HepG2 (cell line): ENCODE results near the gene LRP1B. TPM values are rescaled to one million over a fixed set of nuclear protein-coding genes. Genes with fewer than 3 reads are reported as not detected.

ENCODE experiments used
- ATAC-seq: fragments of 200-7000 bp; cut with Tn5 transposase; 3 replicates; pipeline ENCODE4 v1.9.1; 2020; ENCODE audit warnings: mild to moderate bottlenecking, moderate library complexity
- BruUV-seq: library from RNA; stranded (reverse); fragments of 400-500 nt; replicated peaks from 2 replicates; lab custom pipeline; 2021; lab: Mats Ljungman, UMichigan
- CTCF ChIA-PET: fragments of 300-600 bp; formaldehyde crosslinking; extraction: SDS; loops from one replicate; lab custom pipeline; 2021; ENCODE audit warnings: low total read pairs, inconsistent platforms, low intra/inter-chr PET ratio; lab: Yijun Ruan, JAX
- POLR2A ChIA-PET: fragments of 350-600 bp; sonication (Branson Sonifier 250); formaldehyde crosslinking; loops from one replicate; lab custom pipeline; 2020; ENCODE audit warnings: antibody characterized with exemption, inconsistent platforms; lab: Yijun Ruan, JAX
- DNase-seq: peaks from one replicate; pipeline ENCODE4 v3.0.0-alpha.2; 2015; ENCODE audit warnings: low spot score
- FAIRE-seq: peaks from 3 replicates; lab custom pipeline; 2011; peaks lifted over from hg19 to GRCh38; lab: Jason Lieb, UNC
- H2AFZ ChIP-seq: one replicate; pipeline ENCODE4 v1.6.1; 2011; ENCODE audit warnings: low read length, inconsistent platforms
- H3K27ac ChIP-seq: fragments of 300-600 bp; 3 replicates; pipeline ENCODE4 v1.8.0; 2011; ENCODE audit warnings: mixed run types, mild to moderate bottlenecking, mixed read lengths, low read length, inconsistent platforms; ENCODE audit not compliant: insufficient read depth; ENCODE audit errors: extremely low read length
- H3K27me3 ChIP-seq, 2 experiments: fragments of 200-600 bp in 1 of 2; 2 replicates in 1 of 2; 3 replicates in 1 of 2; pipeline versions ENCODE4 v1.6.0 to v1.8.0; 2011; ENCODE audit warnings: low read length in 2 of 2, mild to moderate bottlenecking in 2 of 2, moderate library complexity in 2 of 2, inconsistent platforms in 1 of 2; ENCODE audit not compliant: insufficient read depth in 2 of 2, control insufficient read depth in 1 of 2
- H3K36me3 ChIP-seq, 2 experiments: fragments of 200-600 bp in 1 of 2; replicated peaks in 1 of 2; 2 replicates in 1 of 2; 3 replicates in 1 of 2; pipeline versions ENCODE4 v1.5.1 to v1.8.0; 2011; ENCODE audit warnings: low read length in 2 of 2, inconsistent platforms in 1 of 2; ENCODE audit not compliant: insufficient read depth in 2 of 2, control insufficient read depth in 1 of 2
- H3K4me1 ChIP-seq: 2 replicates; pipeline ENCODE4 v1.5.1; 2012; ENCODE audit warnings: low read length, inconsistent platforms; ENCODE audit not compliant: insufficient read depth
- H3K4me2 ChIP-seq: 2 replicates; pipeline ENCODE4 v1.6.0; 2011; ENCODE audit warnings: low read depth, low read length, inconsistent platforms
- H3K4me3 ChIP-seq, 3 experiments: fragments of 200-600 bp in 1 of 3; sonication (generic), shearing (Covaris generic) in 1 of 3; replicated peaks in 1 of 3; 2 replicates each; pipeline ENCODE4 v1.5.1; 2011 to 2016; ENCODE audit warnings: low read length in 3 of 3, inconsistent platforms in 2 of 3, low read depth in 2 of 3, mild to moderate bottlenecking in 2 of 3, control low read depth in 1 of 3, mixed read lengths in 1 of 3; ENCODE audit not compliant: insufficient read depth in 1 of 3
- H3K79me2 ChIP-seq: one replicate; pipeline ENCODE4 v1.6.1; 2011; ENCODE audit warnings: low read length, inconsistent platforms; ENCODE audit not compliant: insufficient read depth
- H3K9ac ChIP-seq: 2 replicates; pipeline ENCODE4 v1.6.0; 2011; ENCODE audit warnings: mild to moderate bottlenecking, low read depth, low read length, inconsistent platforms; ENCODE audit not compliant: insufficient read depth
- H3K9me3 ChIP-seq: 2 replicates; pipeline ENCODE4 v1.5.1; 2012; ENCODE audit warnings: mild to moderate bottlenecking, low read length
- H4K20me1 ChIP-seq: 2 replicates; pipeline ENCODE4 v1.6.0; 2011; ENCODE audit warnings: inconsistent platforms, mild to moderate bottlenecking, low read length, moderate library complexity; ENCODE audit not compliant: insufficient read depth
- ATRX ChIP-seq: sonication (generic); formaldehyde crosslinking; IDR thresholded peaks from 2 replicates; pipeline ENCODE4 v1.4.0; 2020; ENCODE audit warnings: missing genetic modification reagents, borderline replicate concordance
- HCFC1 ChIP-seq: fragments of 150-350 bp; IDR thresholded peaks from 2 replicates; pipeline ENCODE4 v1.6.1; 2014; ENCODE audit warnings: low read depth, low read length
- MAFF ChIP-seq: IDR thresholded peaks from 2 replicates; pipeline ENCODE4 v1.6.1; 2011; ENCODE audit warnings: low read depth, low read length, improper control_type of control experiment
- MAFG ChIP-seq: sonication (generic); formaldehyde crosslinking; IDR thresholded peaks from 2 replicates; pipeline ENCODE4 v1.5.1; 2020; ENCODE audit warnings: mild to moderate bottlenecking, missing genetic modification reagents
- MAFK ChIP-seq, 2 experiments: IDR thresholded peaks in 1 of 2; conservative IDR thresholded peaks in 1 of 2; 2 replicates each; pipeline ENCODE4 v1.6.1; 2011; ENCODE audit warnings: improper control_type of control experiment in 2 of 2, low read length in 2 of 2
- NR2F1 ChIP-seq, 2 experiments: fragments of 450-650 bp in 1 of 2; formaldehyde crosslinking in 1 of 2; IDR thresholded peaks; 2 replicates each; pipeline versions ENCODE4 v1.5.0 to v1.6.1; 2016 to 2020; ENCODE audit warnings: mild to moderate bottlenecking in 1 of 2, missing compliant biosample characterization in 1 of 2, missing genetic modification reagents in 1 of 2, moderate library complexity in 1 of 2
- POLR2AphosphoS2 ChIP-seq: IDR thresholded peaks from 2 replicates; pipeline ENCODE4 v1.6.1; 2011; ENCODE audit warnings: low read depth, low read length, improper control_type of control experiment
- POLR2G ChIP-seq: fragments of 200-400 bp; formaldehyde crosslinking; IDR thresholded peaks from 2 replicates; pipeline ENCODE4 v1.6.1; 2018; ENCODE audit warnings: mild to moderate bottlenecking, low read depth, low read length, moderate library complexity
- TBX3 ChIP-seq: fragments of 450-650 bp; IDR thresholded peaks from 2 replicates; pipeline ENCODE4 v1.6.1; 2017; ENCODE audit warnings: antibody characterized with exemption, mild to moderate bottlenecking, inconsistent platforms, borderline replicate concordance
- TRIM24 ChIP-seq: sonication (generic); formaldehyde crosslinking; IDR thresholded peaks from 2 replicates; pipeline ENCODE4 v1.8.0; 2022; ENCODE audit warnings: mild to moderate bottlenecking, missing genetic modification reagents
- ZNF749 ChIP-seq: sonication (generic); formaldehyde crosslinking; IDR thresholded peaks from 2 replicates; pipeline ENCODE4 v1.8.0; 2022; ENCODE audit warnings: mild to moderate bottlenecking, missing genetic modification reagents, moderate library complexity, borderline replicate concordance
- in situ Hi-C: cut with HindIII; loops from 2 replicates; pipeline ENCODE4 v1.10.0; 2017; ENCODE audit warnings: low pct_unique_long_range_greater_than_20kb; ENCODE audit not compliant: extremely low pct_ligation_motif_present
- intact Hi-C: fragments of 100-400 bp; cut with micrococcal nuclease; formaldehyde crosslinking; loops from one replicate; pipeline ENCODE4 v1.10.0; 2022; ENCODE audit not compliant: unreplicated experiment
- polyA plus RNA-seq, 8 experiments: library from polyadenylated mRNA; depleted of rRNA in 3 of 8; stranded (reverse) in 7 of 8; unstranded in 1 of 8; fragments of >200 nt; fragmentation: Illumina TruSeq in 4 of 8; extraction: Trizol in 4 of 8; gene quantifications; 2 replicates each; pipeline versions ENCODE4 v1.2.1 to v1.2.3, GENCODE V29; 2011 to 2016; ENCODE audit warnings: low read depth in 4 of 8, missing spikeins in 1 of 8, mixed read lengths in 1 of 8; ENCODE audit not compliant: insufficient read depth in 1 of 8
- total RNA-seq, 5 experiments: library from RNA; depleted of rRNA; stranded (reverse); fragments of >200 nt; fragmentation: Illumina TruSeq; extraction: Trizol; gene quantifications; 2 replicates each; pipeline ENCODE4 v1.2.3, GENCODE V29; 2016; ENCODE audit warnings: low read depth in 1 of 5
- TF ChIP-seq, protein P1 (sequence below): sonication (generic); formaldehyde crosslinking; IDR thresholded peaks from 2 replicates; pipeline ENCODE4 v1.5.0; 2020; ENCODE audit warnings: mild to moderate bottlenecking, missing genetic modification reagents
- TF ChIP-seq, protein P2 (sequence below): IDR thresholded peaks from 2 replicates; pipeline ENCODE4 v1.6.1; 2016; ENCODE audit warnings: control low read depth
- TF ChIP-seq, protein P3 (sequence below): IDR thresholded peaks from 2 replicates; pipeline ENCODE4 v1.6.1; 2016; ENCODE audit warnings: low read depth
- TF ChIP-seq, protein P4 (sequence below): sonication (generic); formaldehyde crosslinking; IDR thresholded peaks from 2 replicates; pipeline ENCODE4 v1.4.0; 2020; ENCODE audit warnings: missing genetic modification reagents, borderline replicate concordance

The LRP1B gene
- total and polyA plus RNA-seq, 2 of the 13 experiments (the other 11 are each of a cell fraction or from before 2014, with no cell fraction given): 0.04 TPM; not detected in 1

DNA sequence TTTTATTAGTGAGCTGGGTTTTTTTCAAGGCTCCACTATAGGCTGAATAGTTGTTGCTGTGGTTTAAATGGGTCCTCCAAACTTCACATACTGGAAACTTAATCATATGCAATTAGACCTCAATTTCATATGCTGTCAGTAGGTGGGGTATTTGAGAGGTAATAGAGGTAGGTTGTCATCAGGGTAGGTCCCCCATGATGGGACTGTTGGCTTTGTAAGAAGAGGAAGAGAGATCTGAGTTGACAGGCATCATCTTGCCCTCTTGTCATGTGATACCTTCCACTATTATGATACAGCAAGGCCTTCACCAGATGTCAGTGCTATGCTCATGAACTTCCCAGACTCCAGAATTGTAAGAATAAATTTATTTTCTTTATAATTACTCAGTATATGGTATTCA, 819.4 kb downstream of the LRP1B start (continued):
- TF ChIP-seq, protein P1, sequence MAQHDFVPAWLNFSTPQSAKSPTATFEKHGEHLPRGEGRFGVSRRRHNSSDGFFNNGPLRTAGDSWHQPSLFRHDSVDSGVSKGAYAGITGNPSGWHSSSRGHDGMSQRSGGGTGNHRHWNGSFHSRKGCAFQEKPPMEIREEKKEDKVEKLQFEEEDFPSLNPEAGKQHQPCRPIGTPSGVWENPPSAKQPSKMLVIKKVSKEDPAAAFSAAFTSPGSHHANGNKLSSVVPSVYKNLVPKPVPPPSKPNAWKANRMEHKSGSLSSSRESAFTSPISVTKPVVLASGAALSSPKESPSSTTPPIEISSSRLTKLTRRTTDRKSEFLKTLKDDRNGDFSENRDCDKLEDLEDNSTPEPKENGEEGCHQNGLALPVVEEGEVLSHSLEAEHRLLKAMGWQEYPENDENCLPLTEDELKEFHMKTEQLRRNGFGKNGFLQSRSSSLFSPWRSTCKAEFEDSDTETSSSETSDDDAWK: no peak
- TF ChIP-seq ATRX (CRISPR knock-in tag): no peak
- TF ChIP-seq POLR2G: no peak
- no peak for TF ChIP-seq NR2F1 (CRISPR knock-in tag; IDR thresholded peaks at IDR 0.05)
- no peak for TF ChIP-seq TBX3

DNA sequence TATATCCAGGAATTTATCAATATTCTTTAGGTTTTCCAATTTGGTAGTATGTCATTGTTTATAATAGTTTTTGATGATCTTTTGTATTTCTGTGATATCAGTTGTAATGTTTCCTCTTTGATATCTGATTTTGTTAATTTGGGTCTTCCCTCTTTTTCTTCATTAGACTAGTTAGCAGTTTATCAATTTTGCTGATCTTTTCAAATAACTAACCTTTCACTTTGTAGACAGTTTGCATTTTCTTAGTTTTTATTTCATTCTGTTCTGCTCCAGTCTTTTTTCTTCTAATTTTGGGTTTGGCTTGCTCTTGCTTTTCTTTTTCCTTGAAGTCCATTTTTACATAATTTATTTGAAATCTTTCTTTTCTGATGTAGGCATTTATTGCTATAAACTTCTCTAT, 824.4 kb downstream of the LRP1B start:
- no peak overlapping the region for H3K4me3 ChIP-seq
- no peaks in the 10 kb centered on the region for H3K4me1 ChIP-seq
- intact Hi-C loops: no loop called here
- H2AFZ ChIP-seq: no peak overlapping the region
- no peaks in the 10 kb centered on the region for H4K20me1 ChIP-seq
- no peak overlapping the region for H3K4me2 ChIP-seq
- FAIRE-seq: no peak
- H3K27ac ChIP-seq: no peak overlapping the region
- ATAC-seq: no peak
- no peak overlapping the region for H3K9ac ChIP-seq
- ChIA-PET CTCF (no interaction called here), POLR2A (no interaction called here)
- H3K9me3 ChIP-seq: no peaks in the 10 kb centered on the region
- no TSS peak for BruUV-seq
- no peaks in the 10 kb centered on the region for H3K36me3 ChIP-seq
- no peaks in the 10 kb centered on the region for H3K79me2 ChIP-seq
- no peaks in the 10 kb centered on the region; a peak in 1 of 5 replicates for H3K27me3 ChIP-seq
- DNase-seq: no peak
- in situ Hi-C loops: no loop called here
- TF ChIP-seq MAFK (conservative IDR thresholded peaks at IDR 0.05 in 1 of 2, IDR thresholded peaks at IDR 0.05 in 1 of 2; ENCODE audit: low read length in 2 of 2) (peak; percentile 39 to 77; a peak in 3 of 4 replicates), MAFG (CRISPR knock-in tag) (no peak), MAFF (peak; percentile 75), POLR2AphosphoS2 (no peak), HCFC1 (no peak), TRIM24 (no peak), ZNF749 (CRISPR knock-in tag) (no peak)
- TF ChIP-seq, protein P2, sequence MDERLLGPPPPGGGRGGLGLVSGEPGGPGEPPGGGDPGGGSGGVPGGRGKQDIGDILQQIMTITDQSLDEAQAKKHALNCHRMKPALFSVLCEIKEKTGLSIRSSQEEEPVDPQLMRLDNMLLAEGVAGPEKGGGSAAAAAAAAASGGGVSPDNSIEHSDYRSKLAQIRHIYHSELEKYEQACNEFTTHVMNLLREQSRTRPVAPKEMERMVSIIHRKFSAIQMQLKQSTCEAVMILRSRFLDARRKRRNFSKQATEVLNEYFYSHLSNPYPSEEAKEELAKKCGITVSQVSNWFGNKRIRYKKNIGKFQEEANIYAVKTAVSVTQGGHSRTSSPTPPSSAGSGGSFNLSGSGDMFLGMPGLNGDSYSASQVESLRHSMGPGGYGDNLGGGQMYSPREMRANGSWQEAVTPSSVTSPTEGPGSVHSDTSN (CRISPR knock-in tag): no peak
- TF ChIP-seq, protein P3, sequence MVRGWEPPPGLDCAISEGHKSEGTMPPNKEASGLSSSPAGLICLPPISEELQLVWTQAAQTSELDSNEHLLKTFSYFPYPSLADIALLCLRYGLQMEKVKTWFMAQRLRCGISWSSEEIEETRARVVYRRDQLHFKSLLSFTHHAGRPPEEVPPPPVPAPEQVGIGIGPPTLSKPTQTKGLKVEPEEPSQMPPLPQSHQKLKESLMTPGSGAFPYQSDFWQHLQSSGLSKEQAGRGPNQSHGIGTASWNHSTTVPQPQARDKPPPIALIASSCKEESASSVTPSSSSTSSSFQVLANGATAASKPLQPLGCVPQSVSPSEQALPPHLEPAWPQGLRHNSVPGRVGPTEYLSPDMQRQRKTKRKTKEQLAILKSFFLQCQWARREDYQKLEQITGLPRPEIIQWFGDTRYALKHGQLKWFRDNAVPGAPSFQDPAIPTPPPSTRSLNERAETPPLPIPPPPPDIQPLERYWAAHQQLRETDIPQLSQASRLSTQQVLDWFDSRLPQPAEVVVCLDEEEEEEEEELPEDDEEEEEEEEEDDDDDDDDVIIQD: no peak
- TF ChIP-seq, protein P4, sequence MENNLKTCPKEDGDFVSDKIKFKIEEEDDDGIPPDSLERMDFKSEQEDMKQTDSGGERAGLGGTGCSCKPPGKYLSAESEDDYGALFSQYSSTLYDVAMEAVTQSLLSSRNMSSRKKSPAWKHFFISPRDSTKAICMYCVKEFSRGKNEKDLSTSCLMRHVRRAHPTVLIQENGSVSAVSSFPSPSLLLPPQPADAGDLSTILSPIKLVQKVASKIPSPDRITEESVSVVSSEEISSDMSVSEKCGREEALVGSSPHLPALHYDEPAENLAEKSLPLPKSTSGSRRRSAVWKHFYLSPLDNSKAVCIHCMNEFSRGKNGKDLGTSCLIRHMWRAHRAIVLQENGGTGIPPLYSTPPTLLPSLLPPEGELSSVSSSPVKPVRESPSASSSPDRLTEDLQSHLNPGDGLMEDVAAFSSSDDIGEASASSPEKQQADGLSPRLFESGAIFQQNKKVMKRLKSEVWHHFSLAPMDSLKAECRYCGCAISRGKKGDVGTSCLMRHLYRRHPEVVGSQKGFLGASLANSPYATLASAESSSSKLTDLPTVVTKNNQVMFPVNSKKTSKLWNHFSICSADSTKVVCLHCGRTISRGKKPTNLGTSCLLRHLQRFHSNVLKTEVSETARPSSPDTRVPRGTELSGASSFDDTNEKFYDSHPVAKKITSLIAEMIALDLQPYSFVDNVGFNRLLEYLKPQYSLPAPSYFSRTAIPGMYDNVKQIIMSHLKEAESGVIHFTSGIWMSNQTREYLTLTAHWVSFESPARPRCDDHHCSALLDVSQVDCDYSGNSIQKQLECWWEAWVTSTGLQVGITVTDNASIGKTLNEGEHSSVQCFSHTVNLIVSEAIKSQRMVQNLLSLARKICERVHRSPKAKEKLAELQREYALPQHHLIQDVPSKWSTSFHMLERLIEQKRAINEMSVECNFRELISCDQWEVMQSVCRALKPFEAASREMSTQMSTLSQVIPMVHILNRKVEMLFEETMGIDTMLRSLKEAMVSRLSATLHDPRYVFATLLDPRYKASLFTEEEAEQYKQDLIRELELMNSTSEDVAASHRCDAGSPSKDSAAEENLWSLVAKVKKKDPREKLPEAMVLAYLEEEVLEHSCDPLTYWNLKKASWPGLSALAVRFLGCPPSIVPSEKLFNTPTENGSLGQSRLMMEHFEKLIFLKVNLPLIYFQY (CRISPR knock-in tag): no peak
